ENCODE measurements around the gene FJX1.
A peak's percentile ranks its signal among the peaks of the same experiment; 100 is the strongest.
"Not testable (repeated sequence)": the region's sequence is repeated elsewhere in the genome, so short reads cannot be mapped to it uniquely, and the experiment has no call there.

The FJX1 gene

GRCh38 chr11:35632301-35632700 lies 14.0 kb downstream of the FJX1 start:
- DNase-seq (ENCODE audit: low read depth in 3 of 3) = no peak

- DNase-seq (ENCODE audit: low read depth in 3 of 3) = no peak
Measured at GRCh38 chr11:35633827-35634423, 15.7 kb downstream of the FJX1 start.

- no peak for DNase-seq (ENCODE audit: low read depth in 3 of 3)
Measured at GRCh38 chr11:35635933-35636332, 17.7 kb downstream of the FJX1 start.

GRCh38 chr11:35639591-35640179 lies 21.4 kb downstream of the FJX1 start:
- DNase-seq (ENCODE audit: low read depth in 3 of 3) = no peak

GRCh38 chr11:35641171-35641897 lies 23.1 kb downstream of the FJX1 start:
- DNase-seq (ENCODE audit: low read depth in 3 of 3) = no peak

GRCh38 chr11:35641964-35642363 lies 23.7 kb downstream of the FJX1 start:
- no peak for DNase-seq (ENCODE audit: low read depth in 3 of 3)

GRCh38 chr11:35647421-35648093 lies 29.3 kb downstream of the FJX1 start:
- no peak for DNase-seq (ENCODE audit: low read depth in 3 of 3)

- no peak for DNase-seq (ENCODE audit: low read depth in 3 of 3)
Measured at GRCh38 chr11:35650006-35650405, 31.7 kb downstream of the FJX1 start.

- no peak for DNase-seq (ENCODE audit: low read depth in 3 of 3)
Measured at GRCh38 chr11:35650467-35650866, 32.2 kb downstream of the FJX1 start.

- no peak for DNase-seq (ENCODE audit: low read depth in 3 of 3)
Measured at GRCh38 chr11:35651263-35651662, 33.0 kb downstream of the FJX1 start.

GRCh38 chr11:35652786-35653185 lies 34.5 kb downstream of the FJX1 start:
- not testable (repeated sequence) for DNase-seq (ENCODE audit: low read depth in 3 of 3)

GRCh38 chr11:35654711-35655110 lies 36.5 kb downstream of the FJX1 start:
- DNase-seq (ENCODE audit: low read depth in 3 of 3) = no peak

GRCh38 chr11:35655254-35655653 lies 37.0 kb downstream of the FJX1 start:
- DNase-seq (ENCODE audit: low read depth in 3 of 3) = no peak

GRCh38 chr11:35655856-35656255 lies 37.6 kb downstream of the FJX1 start:
- no peak for DNase-seq (ENCODE audit: low read depth in 3 of 3)

- no peak for DNase-seq (ENCODE audit: low read depth in 3 of 3)
Measured at GRCh38 chr11:35658020-35658948, 40.0 kb downstream of the FJX1 start.

- no peak for DNase-seq (ENCODE audit: low read depth in 3 of 3)
Measured at GRCh38 chr11:35661534-35661933, 43.3 kb downstream of the FJX1 start.

- no peak for DNase-seq (ENCODE audit: low read depth in 3 of 3)
Measured at GRCh38 chr11:35662061-35662648, 43.9 kb downstream of the FJX1 start.

GRCh38 chr11:35662649-35663407 lies 44.6 kb downstream of the FJX1 start, which contains the start of gene TRIM44:
TRIM44 (plus strand) TSS chr11:35662775; CDS start chr11:35663112, 337 bp downstream.
- peak; percentile 68 to 80 (median 74) for DNase-seq (ENCODE audit: low read depth in 3 of 3)

- no peak for DNase-seq (ENCODE audit: low read depth in 3 of 3)
Measured at GRCh38 chr11:35663408-35663702, 45.1 kb downstream of the FJX1 start.

GRCh38 chr11:35664977-35665441 lies 46.7 kb downstream of the FJX1 start:
- DNase-seq (ENCODE audit: low read depth in 3 of 3) = no peak
